ENCODE results near the gene TMEM144. TPM values are rescaled to one million over a fixed set of nuclear protein-coding genes. Genes with fewer than 3 reads are reported as not detected.

TMEM144 gene
- total RNA-seq, 1 donor from 2014 or later, result 7.1 TPM

DNA sequence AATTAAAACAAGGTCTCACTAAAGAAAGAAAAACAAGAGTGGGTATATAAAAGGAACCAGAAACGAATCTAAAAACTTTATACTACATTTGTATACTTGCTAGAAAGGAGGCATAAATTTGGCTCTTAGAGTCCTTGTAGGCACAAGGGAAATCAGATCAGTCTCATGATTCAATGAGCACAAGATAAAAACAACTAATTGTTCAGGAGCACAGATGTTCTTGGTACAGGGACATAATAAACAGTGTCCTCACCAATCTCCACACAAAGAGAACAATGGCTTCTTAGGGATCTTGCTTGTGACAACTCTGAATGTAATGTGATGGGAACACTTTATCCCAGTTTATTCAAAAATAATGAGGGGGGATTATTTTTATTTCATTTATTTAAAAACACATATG, 28.3 kb downstream of the TMEM144 start:
- peaks cover 5% of the 10 kb centered on the region for H3K36me3 Mint-ChIP-seq
- no peaks in the 10 kb centered on the region for H3K4me1 Mint-ChIP-seq (ENCODE audit: unreplicated experiment)
- no peak overlapping the region for H3K4me3 Mint-ChIP-seq
- DNase-seq (ENCODE audit: extremely low spot score, unreplicated experiment), result no peak
- H3K9me3 Mint-ChIP-seq, result peaks cover 5% of the 10 kb centered on the region
- no peaks in the 10 kb centered on the region for H3K27me3 Mint-ChIP-seq
- H3K27ac Mint-ChIP-seq, result no peak overlapping the region
- no peak for TF ChIP-seq CTCF (conservative IDR thresholded peaks at IDR 0.05)

- H3K9me3 Mint-ChIP-seq, result peaks cover 5% of the 10 kb centered on the region
- no peak overlapping the region for H3K27ac Mint-ChIP-seq
- TF ChIP-seq CTCF (conservative IDR thresholded peaks at IDR 0.05), result no peak
- H3K27me3 Mint-ChIP-seq, result no peaks in the 10 kb centered on the region
- H3K36me3 Mint-ChIP-seq, result peaks cover 5% of the 10 kb centered on the region
- no peak overlapping the region for H3K4me3 Mint-ChIP-seq
- H3K4me1 Mint-ChIP-seq (ENCODE audit: unreplicated experiment), result no peaks in the 10 kb centered on the region
- no peak for DNase-seq (ENCODE audit: extremely low spot score, unreplicated experiment)
Observed at GRCh38 chr4:158239196-158239595, 28.9 kb downstream of the TMEM144 start.

- peak overlapping the region; percentile 14 for H3K27ac Mint-ChIP-seq
- DNase-seq (ENCODE audit: extremely low spot score, unreplicated experiment), result no peak
- TF ChIP-seq CTCF (conservative IDR thresholded peaks at IDR 0.05), result no peak
- no peaks in the 10 kb centered on the region for H3K4me1 Mint-ChIP-seq (ENCODE audit: unreplicated experiment)
- no peaks in the 10 kb centered on the region for H3K27me3 Mint-ChIP-seq
- peaks cover 5% of the 10 kb centered on the region for H3K9me3 Mint-ChIP-seq
- no peak overlapping the region for H3K4me3 Mint-ChIP-seq
- peaks cover 5% of the 10 kb centered on the region for H3K36me3 Mint-ChIP-seq
Observed at GRCh38 chr4:158243071-158243470, 32.8 kb downstream of the TMEM144 start.

GRCh38 chr4:158250321-158250720, 40.0 kb downstream of the TMEM144 start:
- H3K4me3 Mint-ChIP-seq, result no peak overlapping the region
- no peak for TF ChIP-seq CTCF (conservative IDR thresholded peaks at IDR 0.05)
- no peaks in the 10 kb centered on the region for H3K4me1 Mint-ChIP-seq (ENCODE audit: unreplicated experiment)
- no peaks in the 10 kb centered on the region for H3K9me3 Mint-ChIP-seq
- no peaks in the 10 kb centered on the region for H3K27me3 Mint-ChIP-seq
- H3K36me3 Mint-ChIP-seq, result no peaks in the 10 kb centered on the region
- no peak overlapping the region for H3K27ac Mint-ChIP-seq
- DNase-seq (ENCODE audit: extremely low spot score, unreplicated experiment), result no peak

DNA sequence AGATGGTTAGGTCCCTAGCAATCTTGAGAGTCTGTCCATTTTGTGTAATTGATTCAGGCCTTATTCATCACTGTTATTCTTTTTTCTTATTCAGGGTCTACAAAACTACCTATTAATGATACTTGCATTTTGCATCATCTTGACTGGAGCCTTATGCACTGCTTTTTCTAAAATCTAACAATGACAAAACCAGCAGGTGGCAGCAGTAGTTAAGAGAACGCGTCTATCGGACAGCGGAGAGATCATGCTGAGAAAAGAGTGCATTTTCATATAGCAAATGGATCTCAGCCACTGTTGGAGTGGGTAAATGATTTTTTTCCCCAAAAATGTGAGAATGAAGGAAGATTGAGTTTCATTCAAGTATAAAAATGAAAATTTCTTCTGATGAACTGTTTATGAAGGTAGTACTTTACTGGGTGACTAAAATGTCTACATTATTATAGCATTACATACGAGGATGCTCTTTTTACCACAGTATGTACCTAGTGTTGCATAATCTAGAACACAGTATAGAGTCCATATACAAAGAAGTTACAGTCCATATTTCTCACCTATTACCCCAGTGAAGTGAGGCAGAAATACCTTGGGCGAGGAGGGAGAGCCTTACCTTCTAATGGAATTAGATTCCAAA, 43.2 kb downstream of the TMEM144 start:
- H3K4me3 Mint-ChIP-seq, result no peak overlapping the region

More for the DNA sequence above, 43.2 kb downstream of the TMEM144 start:
- Mint-ChIP-seq H3K9me3 (no peaks in the 10 kb centered on the region), H3K27me3 (no peaks in the 10 kb centered on the region), H3K4me1 (ENCODE audit: unreplicated experiment) (no peaks in the 10 kb centered on the region), H3K27ac (no peak overlapping the region), H3K36me3 (no peaks in the 10 kb centered on the region)
- DNase-seq (ENCODE audit: extremely low spot score, unreplicated experiment), result no peak
- TF ChIP-seq CTCF (conservative IDR thresholded peaks at IDR 0.05), result peak; percentile 81
